GM12878 (cell line): ENCODE data around the gene GALNT17.

Experiments
- CTCF ChIP-seq, 3 experiments: IDR thresholded peaks in 2 of 3; conservative IDR thresholded peaks in 1 of 3; 2 replicates each; pipeline ENCODE4 v1.5.1; 2011; ENCODE audit warnings: low read depth in 3 of 3, low read length in 3 of 3, mild to moderate bottlenecking in 3 of 3, control low read depth in 2 of 3, moderate library complexity in 2 of 3, inconsistent platforms in 1 of 3, mixed read lengths in 1 of 3; ENCODE audit not compliant: control insufficient read depth in 2 of 3, insufficient read depth in 1 of 3; ENCODE audit errors: extremely low read depth in 1 of 3
- EP300 ChIP-seq, 2 experiments: fragments of 150-350 bp in 1 of 2; IDR thresholded peaks; 2 replicates each; pipeline ENCODE4 v1.6.1; 2011 to 2012; ENCODE audit warnings: low read depth in 2 of 2, low read length in 2 of 2, borderline replicate concordance in 1 of 2, improper control_type of control experiment in 1 of 2, inconsistent platforms in 1 of 2; ENCODE audit not compliant: control insufficient read depth in 1 of 2
- EZH2 ChIP-seq: IDR thresholded peaks from 2 replicates; pipeline ENCODE4 v1.6.1; 2012; ENCODE audit warnings: low read depth, mild to moderate bottlenecking, control low read depth, inconsistent platforms, low read length, borderline replicate concordance; ENCODE audit not compliant: control insufficient read depth
- RAD21 ChIP-seq: IDR thresholded peaks from 2 replicates; pipeline ENCODE4 v1.6.1; 2011; ENCODE audit warnings: mild to moderate bottlenecking, low read depth, low read length, moderate library complexity; ENCODE audit not compliant: insufficient read depth
- SMAD1 ChIP-seq: fragments of 450-650 bp; IDR thresholded peaks from 2 replicates; pipeline ENCODE4 v1.6.1; 2018; ENCODE audit warnings: mild to moderate bottlenecking, low read depth; ENCODE audit not compliant: partially characterized antibody
- STAT3 ChIP-seq: IDR thresholded peaks from 2 replicates; pipeline ENCODE4 v1.6.1; 2011; ENCODE audit warnings: low read depth, low read length, improper control_type of control experiment
- TCF3 ChIP-seq: IDR thresholded peaks from 2 replicates; pipeline ENCODE4 v1.6.1; 2012; ENCODE audit warnings: low read depth, mild to moderate bottlenecking, low read length, borderline replicate concordance; ENCODE audit not compliant: insufficient read depth
- ZNF207 ChIP-seq: fragments of 450-650 bp; IDR thresholded peaks from 2 replicates; pipeline ENCODE4 v1.6.1; 2014; ENCODE audit warnings: antibody characterized with exemption, mild to moderate bottlenecking, borderline replicate concordance
- TF ChIP-seq, protein P1 (sequence below): IDR thresholded peaks from 2 replicates; pipeline ENCODE4 v1.6.1; 2012; ENCODE audit warnings: low read depth, low read length, improper control_type of control experiment

DNA sequence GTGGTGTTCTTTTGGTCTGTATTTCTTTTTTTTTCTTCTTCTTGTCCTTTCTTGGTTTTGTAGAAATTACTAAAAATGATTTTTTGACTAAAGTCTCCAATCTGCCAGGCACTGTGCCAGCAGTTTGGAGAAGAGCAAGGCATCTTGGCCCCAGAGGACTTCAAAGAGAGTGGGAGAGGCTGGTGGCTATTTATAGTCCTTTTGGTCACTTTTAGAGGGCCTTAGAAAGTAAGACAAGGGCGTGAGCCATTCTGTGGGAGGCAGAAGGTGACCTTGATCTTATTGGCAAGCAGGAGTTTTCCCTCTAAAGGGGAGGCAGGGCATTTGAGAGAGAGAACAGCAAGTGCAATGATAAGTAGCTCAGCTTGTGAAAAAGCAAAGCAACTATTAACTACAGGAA lies 211.9 kb downstream of the GALNT17 start:
- TF ChIP-seq RAD21 (no peak), EZH2 (no peak), TCF3 (no peak), EP300 (IDR thresholded peaks at IDR 0.05; ENCODE audit: borderline replicate concordance in 1 of 2, control insufficient read depth in 1 of 2, low read depth in 2 of 2, low read length in 2 of 2) (no peak), STAT3 (no peak), CTCF (IDR thresholded peaks at IDR 0.05 in 2 of 3, conservative IDR thresholded peaks at IDR 0.05 in 1 of 3; ENCODE audit: control insufficient read depth in 2 of 3, extremely low read depth in 1 of 3, insufficient read depth in 1 of 3, low read depth in 3 of 3, low read length in 3 of 3) (no peak), SMAD1 (no peak), ZNF207 (no peak)
- TF ChIP-seq, protein P1, sequence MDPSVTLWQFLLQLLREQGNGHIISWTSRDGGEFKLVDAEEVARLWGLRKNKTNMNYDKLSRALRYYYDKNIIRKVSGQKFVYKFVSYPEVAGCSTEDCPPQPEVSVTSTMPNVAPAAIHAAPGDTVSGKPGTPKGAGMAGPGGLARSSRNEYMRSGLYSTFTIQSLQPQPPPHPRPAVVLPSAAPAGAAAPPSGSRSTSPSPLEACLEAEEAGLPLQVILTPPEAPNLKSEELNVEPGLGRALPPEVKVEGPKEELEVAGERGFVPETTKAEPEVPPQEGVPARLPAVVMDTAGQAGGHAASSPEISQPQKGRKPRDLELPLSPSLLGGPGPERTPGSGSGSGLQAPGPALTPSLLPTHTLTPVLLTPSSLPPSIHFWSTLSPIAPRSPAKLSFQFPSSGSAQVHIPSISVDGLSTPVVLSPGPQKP = no peak
